ENCODE results near the gene KCNK7. TPM values are rescaled to one million over a fixed set of nuclear protein-coding genes. Genes with fewer than 3 reads are reported as not detected.

The KCNK7 gene
- total RNA-seq, 1 experiment from 2014 or later = 0.61 TPM

GRCh38 chr11:65552388-65552951 lies 43.1 kb downstream of the KCNK7 start:
- TF ChIP-seq, protein P1, sequence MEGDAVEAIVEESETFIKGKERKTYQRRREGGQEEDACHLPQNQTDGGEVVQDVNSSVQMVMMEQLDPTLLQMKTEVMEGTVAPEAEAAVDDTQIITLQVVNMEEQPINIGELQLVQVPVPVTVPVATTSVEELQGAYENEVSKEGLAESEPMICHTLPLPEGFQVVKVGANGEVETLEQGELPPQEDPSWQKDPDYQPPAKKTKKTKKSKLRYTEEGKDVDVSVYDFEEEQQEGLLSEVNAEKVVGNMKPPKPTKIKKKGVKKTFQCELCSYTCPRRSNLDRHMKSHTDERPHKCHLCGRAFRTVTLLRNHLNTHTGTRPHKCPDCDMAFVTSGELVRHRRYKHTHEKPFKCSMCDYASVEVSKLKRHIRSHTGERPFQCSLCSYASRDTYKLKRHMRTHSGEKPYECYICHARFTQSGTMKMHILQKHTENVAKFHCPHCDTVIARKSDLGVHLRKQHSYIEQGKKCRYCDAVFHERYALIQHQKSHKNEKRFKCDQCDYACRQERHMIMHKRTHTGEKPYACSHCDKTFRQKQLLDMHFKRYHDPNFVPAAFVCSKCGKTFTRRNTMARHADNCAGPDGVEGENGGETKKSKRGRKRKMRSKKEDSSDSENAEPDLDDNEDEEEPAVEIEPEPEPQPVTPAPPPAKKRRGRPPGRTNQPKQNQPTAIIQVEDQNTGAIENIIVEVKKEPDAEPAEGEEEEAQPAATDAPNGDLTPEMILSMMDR (IDR thresholded peaks at IDR 0.05 in 2 of 3, conservative IDR thresholded peaks at IDR 0.05 in 1 of 3; ENCODE audit: borderline replicate concordance in 1 of 3, insufficient read depth in 1 of 3, low read depth in 2 of 3, low read length in 2 of 3) = no peak; a peak in 1 of 6 replicates
- TF ChIP-seq SP1 (IDR thresholded peaks at IDR 0.05; ENCODE audit: low read depth) (no peak), CBX3 (IDR thresholded peaks at IDR 0.05; ENCODE audit: low read depth) (no peak), RAD21 (IDR thresholded peaks at IDR 0.05; ENCODE audit: low read depth) (no peak), POLR2AphosphoS5 (IDR thresholded peaks at IDR 0.05; ENCODE audit: low read depth, low read length) (no peak), TCF7L2 (IDR thresholded peaks at IDR 0.05; ENCODE audit: borderline replicate concordance, extremely low read depth, insufficient read depth, insufficient read length) (no peak), MAX (IDR thresholded peaks at IDR 0.05) (no peak), ELF1 (IDR thresholded peaks at IDR 0.05; ENCODE audit: borderline replicate concordance, low read depth) (no peak), EZH2phosphoT487 (IDR thresholded peaks at IDR 0.05; ENCODE audit: borderline replicate concordance) (no peak), REST (IDR thresholded peaks at IDR 0.05; ENCODE audit: low read depth) (no peak), ZFX (IDR thresholded peaks at IDR 0.05) (no peak), POLR2A (IDR thresholded peaks at IDR 0.05; ENCODE audit: borderline replicate concordance, extremely low read depth, insufficient read depth, insufficient read length) (no peak), YY1 (IDR thresholded peaks at IDR 0.05; ENCODE audit: extremely low read depth, insufficient replicate concordance, low read depth, low read length) (no peak), EGR1 (IDR thresholded peaks at IDR 0.05; ENCODE audit: low read depth) (no peak), ZNF274 (IDR thresholded peaks at IDR 0.05; ENCODE audit: low read depth, low read length) (no peak), SRF (IDR thresholded peaks at IDR 0.05; ENCODE audit: low read depth) (no peak)
- TF ChIP-seq, protein P2, sequence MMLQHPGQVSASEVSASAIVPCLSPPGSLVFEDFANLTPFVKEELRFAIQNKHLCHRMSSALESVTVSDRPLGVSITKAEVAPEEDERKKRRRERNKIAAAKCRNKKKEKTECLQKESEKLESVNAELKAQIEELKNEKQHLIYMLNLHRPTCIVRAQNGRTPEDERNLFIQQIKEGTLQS (IDR thresholded peaks at IDR 0.05) = no peak
- intact Hi-C loops (cut with micrococcal nuclease) = no loop called here
- no peaks in the 10 kb centered on the region for H3K27me3 ChIP-seq (ENCODE audit: insufficient read depth, low read length)
- H3K4me3 ChIP-seq (replicated peaks in 1 of 2; ENCODE audit: low read depth in 1 of 2, low read length in 2 of 2) = no peak overlapping the region
- H3K9ac ChIP-seq (ENCODE audit: low read length) = 0 out of 2 replicates have a peak overlapping the region, but pooled peaks have one; percentile 8
- no peak overlapping the region for H2AFZ ChIP-seq (ENCODE audit: low read depth, low read length, poor library complexity, severe bottlenecking)
- H3K4me2 ChIP-seq (ENCODE audit: low read length) = peak overlapping the region; percentile 78
- H3K9me2 ChIP-seq (ENCODE audit: insufficient read depth) = no peaks in the 10 kb centered on the region
- peaks cover 5 to 12% of the 10 kb centered on the region in 2 experiments for H3K36me3 ChIP-seq (ENCODE audit: control insufficient read depth in 1 of 2, insufficient read depth in 2 of 2, low read length in 2 of 2)
- DNase-seq (ENCODE audit: low read depth, low spot score) (no peak), ATAC-seq (no peak)
- POLR2A ChIA-PET = interaction anchor here (1.2 to 2.0 kb wide), 4 partner anchors 9 to 18 kb away, joined by 4 to 7 read pairs (median 6); partner anchors contain the start of gene ZNRD2
- H3K9me3 ChIP-seq (ENCODE audit: control insufficient read depth in 1 of 2, insufficient read depth in 1 of 2, low read depth in 1 of 2, low read length in 2 of 2) = no peaks in the 10 kb centered on the region
- H3K4me1 ChIP-seq (ENCODE audit: control insufficient read depth in 1 of 2, insufficient read depth in 2 of 2, low read length in 2 of 2) = peaks cover 60 to 72% of the 10 kb centered on the region in 2 experiments
- CTCF ChIA-PET = interaction anchor here (0.7 to 3.7 kb wide), 4 partner anchors 8 to 44 kb away, joined by 3 to 25 read pairs (median 6); no protein-coding TSS in a partner anchor
- peak overlapping the region; percentile 70; the same call in 1 of the 2 replicates for H3K27ac ChIP-seq (ENCODE audit: low read depth, low read length)
- H3K79me2 ChIP-seq (ENCODE audit: insufficient read depth, low read length) = peaks cover 26% of the 10 kb centered on the region
- no TSS peak for BruUV-seq (replicated peaks)
- RAD21 ChIA-PET (ENCODE audit: low non-redundant PET in 1 of 2, low total read pairs in 2 of 2, uncharacterized antibody in 2 of 2, unreplicated experiment in 2 of 2) = interaction anchor here in 1 of 2 experiments (0.6 kb wide), 1 partner anchor 13 kb away, joined by 3 read pairs; no protein-coding TSS in a partner anchor
- no peaks in the 10 kb centered on the region for H4K20me1 ChIP-seq (ENCODE audit: insufficient read depth)
